Measurements from ENCODE around the gene LAMA2. TPM values are rescaled to one million over a fixed set of nuclear protein-coding genes. Genes with fewer than 3 reads are reported as not detected.
"Not testable (repeated sequence)": the region's sequence is repeated elsewhere in the genome, so short reads cannot be mapped to it uniquely, and the experiment has no call there.

LAMA2 gene
- total and polyA plus RNA-seq, 10 donors = 0.83 to 66.6 (median 18.8) TPM

- Histone ChIP-seq H3K27ac (no peak overlapping the region), H3K9me3 (no peaks in the 10 kb centered on the region), H3K27me3 (replicated peaks in 1 of 7) (no peaks in the 10 kb centered on the region), H3K4me3 (no peak overlapping the region), H3K36me3 (no peaks in the 10 kb centered on the region), H3K4me1 (no peaks in the 10 kb centered on the region)
- intact Hi-C loops (cut with DNase I; ENCODE audit: low total_unique reads) = no loop called here
- TF ChIP-seq POLR2A (IDR thresholded peaks at IDR 0.05) = no peak
- no peak for TF ChIP-seq POLR2AphosphoS5 (IDR thresholded peaks at IDR 0.05)
- WGBS, 5 donors = 81 to 90% (median 86%) methylated on average over 2 of the region's 2 CpGs
- DNase-seq = no peak
These were observed 150.6 kb downstream of the LAMA2 start for GRCh38 chr6:129033581-129033980.

DNA sequence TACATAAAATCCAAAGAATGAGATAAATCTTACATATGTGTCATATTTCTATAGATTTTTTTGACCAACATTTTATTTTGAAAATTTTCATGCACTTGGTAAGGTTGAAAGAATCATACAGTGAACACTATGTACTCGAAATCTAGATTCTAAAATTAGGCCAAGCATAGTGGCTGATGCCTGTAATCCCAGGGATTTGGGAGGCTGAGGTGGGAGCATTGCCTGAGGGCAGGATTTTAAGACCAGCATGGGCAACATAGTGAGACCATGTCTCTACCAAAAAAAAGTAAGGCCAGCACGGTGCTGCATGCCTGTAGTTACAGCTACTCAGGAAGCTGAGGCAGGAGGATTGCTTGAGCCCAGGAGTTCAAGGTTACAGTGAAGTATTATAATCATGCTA is 158.6 kb downstream of the LAMA2 start:
- Histone ChIP-seq H3K4me3 (no peak overlapping the region), H3K36me3 (no peaks in the 10 kb centered on the region), H3K27ac (no peak overlapping the region), H3K4me1 (no peaks in the 10 kb centered on the region), H3K9me3 (peaks cover 0 to 14% (median 10%) of the 10 kb centered on the region in 8 donors), H3K27me3 (replicated peaks in 1 of 7) (no peaks in the 10 kb centered on the region)
- intact Hi-C loops (cut with DNase I; ENCODE audit: low total_unique reads) = no loop called here
- WGBS, 5 donors = 52 to 63% (median 59%) methylated on average over 2 of the region's 2 CpGs
- no peak for DNase-seq
- TF ChIP-seq POLR2AphosphoS5 (IDR thresholded peaks at IDR 0.05) (no peak), POLR2A (IDR thresholded peaks at IDR 0.05) (no peak), CTCF (IDR thresholded peaks at IDR 0.05 in 8 of 11, conservative IDR thresholded peaks at IDR 0.05 in 3 of 11) (no peak)

GRCh38 chr6:129046526-129046925 is 163.6 kb downstream of the LAMA2 start:
- H3K4me1 ChIP-seq = no peaks in the 10 kb centered on the region
- H3K27me3 ChIP-seq (replicated peaks in 1 of 7) = no peaks in the 10 kb centered on the region
- no peak overlapping the region for H3K27ac ChIP-seq
- no peak for TF ChIP-seq POLR2AphosphoS5 (IDR thresholded peaks at IDR 0.05)
- TF ChIP-seq POLR2A (IDR thresholded peaks at IDR 0.05) = no peak
- TF ChIP-seq CTCF (IDR thresholded peaks at IDR 0.05 in 8 of 11, conservative IDR thresholded peaks at IDR 0.05 in 3 of 11) = no peak
- intact Hi-C loops (cut with DNase I; ENCODE audit: low total_unique reads) = no loop called here
- no peak for DNase-seq
- no peak overlapping the region for H3K4me3 ChIP-seq
- H3K36me3 ChIP-seq = no peaks in the 10 kb centered on the region
- peaks cover 0 to 14% (median 10%) of the 10 kb centered on the region in 8 donors for H3K9me3 ChIP-seq
- 67 to 89% (median 81%) methylated on average over 2 of the region's 2 CpGs for WGBS, 5 donors

DNA sequence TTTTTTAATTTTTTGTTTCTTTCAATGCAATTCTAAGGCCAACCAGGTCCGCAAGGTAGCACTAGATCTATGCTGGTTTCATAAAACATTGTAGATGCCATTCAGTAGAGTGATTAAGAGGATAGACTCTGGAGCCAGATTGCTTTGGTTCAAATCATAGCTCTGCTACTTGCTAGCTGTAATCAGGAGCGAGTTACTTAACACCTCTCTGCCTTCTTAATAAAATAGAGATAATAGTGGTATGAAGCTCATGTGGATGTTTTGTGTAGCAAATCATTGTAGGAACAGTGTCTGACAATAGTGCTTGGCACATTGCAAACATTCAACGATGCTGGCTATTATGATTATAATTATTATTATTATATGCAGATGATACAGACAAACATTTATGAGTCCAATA is 164.9 kb downstream of the LAMA2 start:
- TF ChIP-seq POLR2AphosphoS5 (IDR thresholded peaks at IDR 0.05) (no peak), CTCF (IDR thresholded peaks at IDR 0.05 in 8 of 11, conservative IDR thresholded peaks at IDR 0.05 in 3 of 11) (no peak), POLR2A (IDR thresholded peaks at IDR 0.05) (no peak)
- H3K4me3 ChIP-seq = no peak overlapping the region
- intact Hi-C loops (cut with DNase I; ENCODE audit: low total_unique reads) = no loop called here
- 82 to 93% (median 84%) methylated on average over 3 of the region's 3 CpGs for WGBS, 5 donors
- no peak overlapping the region for H3K27ac ChIP-seq
- DNase-seq = no peak
- no peaks in the 10 kb centered on the region for H3K36me3 ChIP-seq
- no peaks in the 10 kb centered on the region for H3K27me3 ChIP-seq (replicated peaks in 1 of 7)
- no peaks in the 10 kb centered on the region for H3K4me1 ChIP-seq
- peaks cover 0 to 13% (median 10%) of the 10 kb centered on the region in 8 donors for H3K9me3 ChIP-seq

- no peak for TF ChIP-seq POLR2A (IDR thresholded peaks at IDR 0.05)
- TF ChIP-seq POLR2AphosphoS5 (IDR thresholded peaks at IDR 0.05) = no peak
- no peak for TF ChIP-seq CTCF (IDR thresholded peaks at IDR 0.05 in 8 of 11, conservative IDR thresholded peaks at IDR 0.05 in 3 of 11)
- H3K4me3 ChIP-seq = no peak overlapping the region
- H3K9me3 ChIP-seq = no peaks in the 10 kb centered on the region
- H3K27me3 ChIP-seq (replicated peaks in 1 of 7) = no peaks in the 10 kb centered on the region
- H3K36me3 ChIP-seq = no peaks in the 10 kb centered on the region
- 84 to 90% (median 87%) methylated on average over 4 of the region's 4 CpGs for WGBS, 5 donors
- DNase-seq = no peak
- intact Hi-C loops (cut with DNase I; ENCODE audit: low total_unique reads) = no loop called here
- H3K27ac ChIP-seq = no peak overlapping the region
- H3K4me1 ChIP-seq = no peaks in the 10 kb centered on the region
These were observed 167.1 kb downstream of the LAMA2 start for GRCh38 chr6:129050086-129050485.

DNA sequence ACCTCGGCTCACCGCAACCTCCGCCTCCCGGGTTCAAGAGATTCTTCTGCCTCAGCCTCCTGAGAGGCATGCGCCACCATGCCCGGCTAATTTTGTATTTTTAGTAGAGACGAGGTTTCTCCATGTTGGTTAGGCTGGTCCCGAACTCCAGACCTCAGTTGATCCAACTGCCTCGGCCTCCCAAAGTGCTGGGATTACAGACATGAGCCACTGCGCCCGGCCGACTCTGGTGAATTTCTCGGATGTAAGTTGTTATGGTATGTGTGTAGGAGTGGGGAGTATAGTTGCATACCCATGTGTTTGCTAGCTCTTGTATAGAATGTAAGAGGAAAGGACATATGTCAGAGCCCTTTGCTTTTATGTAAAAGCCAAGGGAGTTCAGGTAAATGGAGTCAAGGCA is 170.2 kb downstream of the LAMA2 start:
- intact Hi-C loops (cut with DNase I; ENCODE audit: low total_unique reads) = not testable (repeated sequence)

More for the DNA sequence above, 170.2 kb downstream of the LAMA2 start:
- H3K9me3 ChIP-seq; H3K27me3 ChIP-seq (replicated peaks in 1 of 7); H3K4me1 ChIP-seq; H3K27ac ChIP-seq; DNase-seq; H3K36me3 ChIP-seq; H3K4me3 ChIP-seq: not testable (repeated sequence)
- WGBS, 5 donors = 91 to 95% (median 92%) methylated on average over 13 of the region's 13 CpGs

All from spleen (tissue), 11 donors.